H1 (cell line): Measurements from ENCODE around the gene ANKRD31. TPM values are rescaled to one million over a fixed set of nuclear protein-coding genes. Genes with fewer than 3 reads are reported as not detected.

Experiments
- BACH1 ChIP-seq: IDR thresholded peaks from 2 replicates; pipeline ENCODE4 v1.6.1; 2012; ENCODE audit warnings: low read length, improper control_type of control experiment
- CEBPB ChIP-seq: IDR thresholded peaks from 2 replicates; pipeline ENCODE4 v1.6.1; 2012; ENCODE audit warnings: low read depth, low read length
- HDAC2 ChIP-seq, 2 experiments: fragments of 300-600 bp in 1 of 2; sonication (generic) in 1 of 2; IDR thresholded peaks; 2 replicates each; pipeline ENCODE4 v1.6.1; 2011 to 2012; ENCODE audit warnings: low read depth in 2 of 2, low read length in 2 of 2, mild to moderate bottlenecking in 2 of 2, moderate library complexity in 2 of 2, borderline replicate concordance in 1 of 2, inconsistent platforms in 1 of 2
- JUN ChIP-seq: IDR thresholded peaks from 2 replicates; pipeline ENCODE4 v1.6.1; 2011; ENCODE audit warnings: low read depth, mild to moderate bottlenecking, improper control_type of control experiment, low read length
- KDM5A ChIP-seq: fragments of 200-600 bp; IDR thresholded peaks from 2 replicates; pipeline ENCODE4 v1.7.1; 2012; ENCODE audit warnings: mild to moderate bottlenecking, low read length, inconsistent platforms, mixed read lengths
- NANOG ChIP-seq: IDR thresholded peaks from 2 replicates; pipeline ENCODE4 v1.6.1; 2011; ENCODE audit warnings: low read length, low read depth, mild to moderate bottlenecking, inconsistent platforms; ENCODE audit not compliant: insufficient read depth, poor library complexity, severe bottlenecking
- POLR2AphosphoS5 ChIP-seq: IDR thresholded peaks from 2 replicates; pipeline ENCODE4 v1.6.1; 2011; ENCODE audit warnings: low read depth, low read length
- SIRT6 ChIP-seq: IDR thresholded peaks from one replicate; pipeline ENCODE4 v1.7.1; 2012; ENCODE audit warnings: low read length, inconsistent platforms
- SIX5 ChIP-seq: IDR thresholded peaks from 2 replicates; pipeline ENCODE4 v1.6.1; 2011; ENCODE audit warnings: mild to moderate bottlenecking, low read depth, low read length
- polyA plus RNA-seq, 7 experiments: library from polyadenylated mRNA; depleted of rRNA in 3 of 7; stranded (reverse) in 5 of 7; unstranded in 2 of 7; fragments of >200 nt in 5 of 7; fragments of 200-250 nt in 2 of 7; gene quantifications; 1 replicate in 5 of 7; 2 replicates in 1 of 7; 4 replicates in 1 of 7; pipeline versions ENCODE4 v1.2.1 to v1.2.3, GENCODE V29; 2011 to 2013; ENCODE audit warnings: missing spikeins in 2 of 7, mixed read lengths in 2 of 7
- total RNA-seq: library from RNA; stranded (reverse); fragmentation: NEBNext Ultra II Directional; extraction: Animal tissue kit (Norgen Biotek cat#: 25700); gene quantifications from 2 replicates; pipeline ENCODE4 v1.2.1, GENCODE V29; 2021
- TF ChIP-seq, protein P1 (sequence below): IDR thresholded peaks from 2 replicates; pipeline ENCODE4 v1.6.1; 2012; ENCODE audit warnings: low read length, inconsistent platforms

The ANKRD31 gene
- total and polyA plus RNA-seq, 2 of the 8 experiments (the other 6 are each of a cell fraction or from before 2014, with no cell fraction given) = 0.05 to 0.06 TPM

DNA sequence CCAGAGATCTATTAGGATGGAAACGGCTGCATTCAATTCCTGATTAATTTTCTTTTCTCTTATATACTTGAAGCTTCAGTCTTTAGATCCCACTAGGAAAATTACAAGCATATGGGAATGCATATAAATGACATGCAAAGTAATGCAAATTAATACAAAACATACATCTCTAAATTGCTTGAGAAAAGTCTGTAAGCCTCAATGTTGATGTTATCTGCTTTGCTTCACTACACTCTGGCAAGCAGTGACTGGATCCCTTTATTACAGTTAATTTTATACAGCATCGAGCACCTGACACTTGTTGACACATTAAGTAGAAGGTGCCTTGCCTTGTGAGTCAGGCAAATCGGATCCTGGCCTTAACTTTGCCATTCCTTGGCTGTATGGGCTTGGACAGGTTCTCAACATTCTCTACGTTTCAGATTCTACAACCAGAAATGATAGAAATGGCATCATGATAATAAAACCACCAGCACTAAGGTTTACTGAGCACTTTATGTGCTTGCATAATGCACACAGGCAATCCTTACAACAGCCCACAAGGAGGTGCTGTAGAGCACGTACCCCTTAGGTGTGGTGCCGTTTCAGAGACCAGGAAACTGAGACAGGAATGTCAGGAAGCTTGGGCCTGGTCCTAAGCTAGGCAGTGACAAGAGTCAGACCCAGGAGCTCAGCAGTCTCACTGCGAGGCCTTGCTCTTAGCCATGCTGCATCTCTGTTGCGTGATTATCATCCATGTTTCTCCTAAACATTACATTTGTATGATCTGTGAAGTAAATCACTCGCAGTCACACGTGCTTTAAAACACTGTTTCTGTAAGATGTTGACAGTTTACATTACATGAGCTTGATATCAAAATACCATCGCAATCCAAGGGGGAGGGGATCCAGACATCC is 187.0 kb downstream of the ANKRD31 start (continued):
- TF ChIP-seq, protein P1, sequence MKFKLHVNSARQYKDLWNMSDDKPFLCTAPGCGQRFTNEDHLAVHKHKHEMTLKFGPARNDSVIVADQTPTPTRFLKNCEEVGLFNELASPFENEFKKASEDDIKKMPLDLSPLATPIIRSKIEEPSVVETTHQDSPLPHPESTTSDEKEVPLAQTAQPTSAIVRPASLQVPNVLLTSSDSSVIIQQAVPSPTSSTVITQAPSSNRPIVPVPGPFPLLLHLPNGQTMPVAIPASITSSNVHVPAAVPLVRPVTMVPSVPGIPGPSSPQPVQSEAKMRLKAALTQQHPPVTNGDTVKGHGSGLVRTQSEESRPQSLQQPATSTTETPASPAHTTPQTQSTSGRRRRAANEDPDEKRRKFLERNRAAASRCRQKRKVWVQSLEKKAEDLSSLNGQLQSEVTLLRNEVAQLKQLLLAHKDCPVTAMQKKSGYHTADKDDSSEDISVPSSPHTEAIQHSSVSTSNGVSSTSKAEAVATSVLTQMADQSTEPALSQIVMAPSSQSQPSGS = 0 out of 2 replicates have a peak, but pooled peaks have one; percentile 72
- no peak for TF ChIP-seq NANOG
- 0 out of 4 replicates have a peak, but pooled peaks of 1 of the 2 experiments have one; percentile 19 for TF ChIP-seq HDAC2 (IDR thresholded peaks at IDR 0.05; ENCODE audit: borderline replicate concordance in 1 of 2, low read depth in 2 of 2, low read length in 2 of 2)
- peak; percentile 69 for TF ChIP-seq POLR2AphosphoS5
- peak; percentile 72 for TF ChIP-seq CEBPB
- no peak for TF ChIP-seq KDM5A
- TF ChIP-seq SIRT6 = no peak
- no peak for TF ChIP-seq SIX5
- no peak for TF ChIP-seq JUN
- TF ChIP-seq BACH1 = no peak
- TF ChIP-seq, all 59 proteins: peak for 14
